H1 (cell line): ENCODE data around the gene ATP9B. TPM values are rescaled to one million over a fixed set of nuclear protein-coding genes. Genes with fewer than 3 reads are reported as not detected.

ENCODE experiments used
- CTCF ChIA-PET: fragments of 300-600 bp; sonication (Branson Sonifier 250); formaldehyde crosslinking; loops from one replicate; lab custom pipeline; 2021; ENCODE audit not compliant: partially characterized antibody; lab: Charles Lee
- POLR2A ChIA-PET: fragments of 300-600 bp; sonication (Branson Sonifier 250); formaldehyde crosslinking; loops from one replicate; lab custom pipeline; 2021; ENCODE audit warnings: inconsistent platforms; ENCODE audit not compliant: partially characterized antibody; lab: Charles Lee
- DNase-seq, 2 experiments: peaks; one replicate each; pipeline versions ENCODE4 v3.0.0 to v3.0.0-alpha.2; 2010 to 2022; ENCODE audit warnings: low spot score in 2 of 2, low read depth in 1 of 2, mixed read lengths in 1 of 2
- FAIRE-seq: peaks from 2 replicates; lab custom pipeline; 2011; peaks lifted over from hg19 to GRCh38; lab: Jason Lieb, UNC
- H2AFZ ChIP-seq: 2 replicates; pipeline ENCODE4 v1.8.1; 2012; ENCODE audit warnings: low read length, inconsistent platforms
- H2AK5ac ChIP-seq: 2 replicates; pipeline ENCODE4 v1.6.1; 2013; ENCODE audit warnings: low read depth, low read length
- H2BK120ac ChIP-seq: replicated peaks from 2 replicates; pipeline ENCODE3; 2013; ENCODE audit warnings: low read depth, low read length, inconsistent platforms
- H2BK12ac ChIP-seq: 2 replicates; pipeline ENCODE4 v1.6.1; 2013; ENCODE audit warnings: low read depth, low read length
- H2BK15ac ChIP-seq: 2 replicates; pipeline ENCODE4 v1.6.1; 2013; ENCODE audit warnings: low read length
- H2BK20ac ChIP-seq: 2 replicates; pipeline ENCODE4 v1.6.1; 2013; ENCODE audit warnings: low read length
- H2BK5ac ChIP-seq: 2 replicates; pipeline ENCODE4 v1.6.1; 2013; ENCODE audit warnings: low read depth, low read length
- H3K14ac ChIP-seq: 2 replicates; pipeline ENCODE4 v1.6.1; 2013; ENCODE audit warnings: inconsistent platforms; ENCODE audit not compliant: insufficient read length
- H3K18ac ChIP-seq: 2 replicates; pipeline ENCODE4 v1.6.1; 2013; ENCODE audit warnings: low read length; ENCODE audit errors: extremely low read depth
- H3K23ac ChIP-seq: 2 replicates; pipeline ENCODE4 v1.6.1; 2013; ENCODE audit warnings: inconsistent platforms; ENCODE audit not compliant: insufficient read length
- H3K23me2 ChIP-seq: 2 replicates; pipeline ENCODE4 v1.6.1; 2013; ENCODE audit warnings: low read depth, low read length
- H3K27ac ChIP-seq: 2 replicates; pipeline ENCODE4 v1.6.1; 2011; ENCODE audit warnings: low read depth, low read length, inconsistent platforms
- H3K27me3 ChIP-seq, 4 experiments: replicated peaks in 1 of 4; 1 replicate in 1 of 4; 2 replicates in 3 of 4; pipeline versions ENCODE4 v1.6.1 to v1.8.1; 2011 to 2013; ENCODE audit warnings: low read length in 3 of 4, mild to moderate bottlenecking in 3 of 4, inconsistent platforms in 2 of 4, mixed read lengths in 2 of 4, moderate library complexity in 1 of 4; ENCODE audit not compliant: control insufficient read depth in 3 of 4, insufficient read depth in 3 of 4; ENCODE audit errors: extremely low read depth in 1 of 4
- H3K36me3 ChIP-seq, 4 experiments: 2 replicates each; pipeline versions ENCODE4 v1.6.1 to v1.8.1; 2011 to 2013; ENCODE audit warnings: mild to moderate bottlenecking in 4 of 4, low read length in 3 of 4, moderate library complexity in 2 of 4, control low read depth in 1 of 4, inconsistent platforms in 1 of 4; ENCODE audit not compliant: insufficient read depth in 4 of 4, control insufficient read depth in 2 of 4
- H3K4ac ChIP-seq: replicated peaks from 2 replicates; pipeline ENCODE3; 2013; ENCODE audit warnings: low read length, low read depth, mixed read lengths, inconsistent platforms; ENCODE audit not compliant: insufficient read length
- H3K4me1 ChIP-seq, 4 experiments: replicated peaks in 1 of 4; 1 replicate in 1 of 4; 2 replicates in 3 of 4; pipeline versions ENCODE4 v1.6.1 to v1.8.1; 2011 to 2013; ENCODE audit warnings: low read length in 3 of 4, inconsistent platforms in 2 of 4, mixed read lengths in 1 of 4; ENCODE audit not compliant: insufficient read depth in 4 of 4, control insufficient read depth in 3 of 4
- H3K4me2 ChIP-seq, 2 experiments: 2 replicates each; pipeline versions ENCODE4 v1.6.1 to v1.8.1; 2011 to 2013; ENCODE audit warnings: low read depth in 2 of 2, low read length in 2 of 2, control low read depth in 1 of 2, inconsistent platforms in 1 of 2, mild to moderate bottlenecking in 1 of 2; ENCODE audit not compliant: insufficient read depth in 1 of 2
- H3K4me3 ChIP-seq, 4 experiments: fragments of 200-600, 300-600 bp in 1 of 4; sonication (generic), shearing (Covaris generic), sonication (Bioruptor Twin) in 1 of 4; 2 replicates each; pipeline versions ENCODE4 v1.5.1 to v1.8.1; 2011 to 2016; ENCODE audit warnings: low read length in 4 of 4, low read depth in 3 of 4, control low read depth in 2 of 4, inconsistent platforms in 2 of 4, mild to moderate bottlenecking in 2 of 4, mixed read lengths in 1 of 4, moderate library complexity in 1 of 4; ENCODE audit not compliant: insufficient read depth in 2 of 4; ENCODE audit errors: extremely low read depth in 1 of 4
- H3K56ac ChIP-seq: replicated peaks from 2 replicates; pipeline ENCODE3; 2013; ENCODE audit warnings: low read depth, mild to moderate bottlenecking, mixed read lengths, low read length, inconsistent platforms; ENCODE audit not compliant: insufficient read length
- H3K79me1 ChIP-seq: 2 replicates; pipeline ENCODE4 v1.6.1; 2013; ENCODE audit warnings: low read depth, low read length, control low read depth
- H3K79me2 ChIP-seq, 2 experiments: 2 replicates each; pipeline versions ENCODE4 v1.6.1 to v1.8.1; 2012 to 2013; ENCODE audit warnings: low read length in 2 of 2, mild to moderate bottlenecking in 2 of 2, inconsistent platforms in 1 of 2; ENCODE audit not compliant: insufficient read depth in 2 of 2, control insufficient read depth in 1 of 2
- H3K9ac ChIP-seq, 4 experiments: replicated peaks in 1 of 4; 1 replicate in 1 of 4; 2 replicates in 3 of 4; pipeline versions ENCODE4 v1.6.1 to v1.8.1; 2011 to 2013; ENCODE audit warnings: low read depth in 3 of 4, low read length in 3 of 4, control low read depth in 2 of 4, mild to moderate bottlenecking in 2 of 4, moderate library complexity in 2 of 4, inconsistent platforms in 1 of 4; ENCODE audit errors: extremely low read depth in 1 of 4
- H3K9me3 ChIP-seq, 2 experiments: 2 replicates each; pipeline versions ENCODE4 v1.6.1 to v1.8.1; 2012 to 2013; ENCODE audit warnings: mild to moderate bottlenecking in 2 of 2, moderate library complexity in 2 of 2, control low read depth in 1 of 2, inconsistent platforms in 1 of 2, low read depth in 1 of 2, low read length in 1 of 2, mixed read lengths in 1 of 2; ENCODE audit not compliant: insufficient read depth in 2 of 2
- H4K20me1 ChIP-seq, 2 experiments: replicated peaks in 1 of 2; 2 replicates each; pipeline versions ENCODE3 to v1.8.1; 2011 to 2013; ENCODE audit warnings: inconsistent platforms in 2 of 2, low read length in 2 of 2, mild to moderate bottlenecking in 1 of 2; ENCODE audit not compliant: insufficient read depth in 2 of 2, control insufficient read depth in 1 of 2
- H4K5ac ChIP-seq: 2 replicates; pipeline ENCODE4 v1.6.1; 2013; ENCODE audit warnings: low read length, low read depth, mixed read lengths, inconsistent platforms; ENCODE audit not compliant: insufficient read length
- H4K8ac ChIP-seq: 2 replicates; pipeline ENCODE4 v1.8.0; 2013; ENCODE audit warnings: mild to moderate bottlenecking, moderate library complexity, low read length, inconsistent platforms; ENCODE audit not compliant: insufficient read depth; ENCODE audit errors: extremely low read depth
- H4K91ac ChIP-seq: replicated peaks from 2 replicates; pipeline ENCODE3; 2013; ENCODE audit warnings: low read length, mixed read lengths, inconsistent platforms; ENCODE audit not compliant: insufficient read length
- CEBPB ChIP-seq: IDR thresholded peaks from 2 replicates; pipeline ENCODE4 v1.6.1; 2012; ENCODE audit warnings: low read depth, low read length
- CREB1 ChIP-seq: IDR thresholded peaks from 2 replicates; pipeline ENCODE4 v1.6.1; 2012; ENCODE audit warnings: inconsistent platforms
- E2F6 ChIP-seq: IDR thresholded peaks from 2 replicates; pipeline ENCODE4 v1.6.1; 2012; ENCODE audit warnings: inconsistent platforms
- GTF2F1 ChIP-seq: IDR thresholded peaks from 2 replicates; pipeline ENCODE4 v1.6.1; 2012; ENCODE audit warnings: low read depth, low read length, improper control_type of control experiment, borderline replicate concordance
- MAX ChIP-seq: IDR thresholded peaks from 2 replicates; pipeline ENCODE4 v1.6.1; 2012; ENCODE audit warnings: inconsistent platforms
- SAP30 ChIP-seq: fragments of 300-600 bp; sonication (generic); IDR thresholded peaks from 2 replicates; pipeline ENCODE4 v1.7.1; 2012; ENCODE audit warnings: low read length, moderate library complexity, mild to moderate bottlenecking, inconsistent platforms; ENCODE audit not compliant: insufficient read depth, insufficient replicate concordance
- WGBS, 2 experiments: shearing (Covaris generic) in 1 of 2; methylation state at CpG; one replicate each; pipeline versions ENCODE4 v1.1.6 to v1.1.7; 2013 to 2015; ENCODE audit warnings: low lambda C conversion rate in 2 of 2, mixed read lengths in 2 of 2, inconsistent platforms in 1 of 2, low coverage in 1 of 2, missing lambda C conversion rate in 1 of 2; ENCODE audit not compliant: insufficient replicate concordance in 2 of 2, insufficient coverage in 1 of 2, insufficient read length in 1 of 2; ENCODE audit errors: extremely low coverage in 1 of 2, missing lambda C conversion rate in 1 of 2; 5-methylcytosine and 5-hydroxymethylcytosine counted together
- polyA plus RNA-seq, 7 experiments: library from polyadenylated mRNA; depleted of rRNA in 3 of 7; stranded (reverse) in 5 of 7; unstranded in 2 of 7; fragments of >200 nt in 5 of 7; fragments of 200-250 nt in 2 of 7; gene quantifications; 1 replicate in 5 of 7; 2 replicates in 1 of 7; 4 replicates in 1 of 7; pipeline versions ENCODE4 v1.2.1 to v1.2.3, GENCODE V29; 2011 to 2013; ENCODE audit warnings: missing spikeins in 2 of 7, mixed read lengths in 2 of 7
- total RNA-seq: library from RNA; stranded (reverse); fragmentation: NEBNext Ultra II Directional; extraction: Animal tissue kit (Norgen Biotek cat#: 25700); gene quantifications from 2 replicates; pipeline ENCODE4 v1.2.1, GENCODE V29; 2021

The ATP9B gene
- total and polyA plus RNA-seq, 2 of the 8 experiments (the other 6 are each of a cell fraction or from before 2014, with no cell fraction given) = 15.1 to 21.7 TPM

GRCh38 chr18:79294235-79294634 is 225.0 kb downstream of the ATP9B start:
- H3K9ac ChIP-seq = no peak overlapping the region
- no peak overlapping the region for H2BK5ac ChIP-seq
- H2BK15ac ChIP-seq = no peak overlapping the region
- no peak overlapping the region for H3K4me2 ChIP-seq
- no peaks in the 10 kb centered on the region for H3K23me2 ChIP-seq
- no peak overlapping the region for H2AFZ ChIP-seq
- DNase-seq (no peak), FAIRE-seq (no peak)
- no peak overlapping the region for H3K14ac ChIP-seq
- no peak overlapping the region for H2BK120ac ChIP-seq
- TF ChIP-seq E2F6 (no peak), CREB1 (no peak), GTF2F1 (no peak), MAX (no peak), SAP30 (no peak), CEBPB (no peak)
- H3K79me1 ChIP-seq = no peaks in the 10 kb centered on the region
- peaks cover 0 to 7% (median 0%) of the 10 kb centered on the region in 4 experiments; a peak in 1 of 8 replicates for H3K36me3 ChIP-seq
- no peak overlapping the region for H3K18ac ChIP-seq
- CTCF ChIA-PET = no interaction called here
- H3K4ac ChIP-seq = no peak overlapping the region
- no peaks in the 10 kb centered on the region; a peak in 1 of 7 replicates for H3K4me1 ChIP-seq
- no peak overlapping the region for H3K27ac ChIP-seq
- H3K4me3 ChIP-seq = no peak overlapping the region
- H4K91ac ChIP-seq = no peak overlapping the region
- H2BK12ac ChIP-seq = no peak overlapping the region
- POLR2A ChIA-PET = no interaction called here
- H2AK5ac ChIP-seq = no peak overlapping the region
- no peaks in the 10 kb centered on the region for H3K79me2 ChIP-seq
- no peaks in the 10 kb centered on the region for H3K27me3 ChIP-seq
- no peak overlapping the region for H3K56ac ChIP-seq
- H3K23ac ChIP-seq = no peak overlapping the region
- peaks cover 6 to 13% of the 10 kb centered on the region in 2 experiments for H3K9me3 ChIP-seq
- H4K20me1 ChIP-seq = no peaks in the 10 kb centered on the region
- H4K5ac ChIP-seq = no peak overlapping the region
- H2BK20ac ChIP-seq = no peak overlapping the region
- no peak overlapping the region for H4K8ac ChIP-seq
- WGBS, 2 experiments = 86% methylated on average over 10 of the region's 10 CpGs; no CpG with 5 or more reads in 1 of the 2 experiments
